Uterus (tissue), 2 donors: ENCODE measurements around the gene SMIM34.

ENCODE experiments used
- CTCF ChIP-seq, 4 experiments: fragments of 200-600 bp in 2 of 4; fragments of 450-650 bp in 2 of 4; sonication (generic) in 2 of 4; IDR thresholded peaks; one replicate each; pipeline ENCODE4 v1.5.1; 2016 to 2019; ENCODE audit warnings: antibody characterized with exemption in 4 of 4, mild to moderate bottlenecking in 2 of 4, moderate library complexity in 1 of 4
- POLR2A ChIP-seq, 2 donors: fragments of 450-650 bp; IDR thresholded peaks; one replicate each; pipeline ENCODE4 v1.6.1; 2016; ENCODE audit warnings: antibody characterized with exemption in 2 of 2, mild to moderate bottlenecking in 1 of 2, moderate library complexity in 1 of 2

- TF ChIP-seq POLR2A (IDR thresholded peaks at IDR 0.05) = no peak
- TF ChIP-seq CTCF (IDR thresholded peaks at IDR 0.05) = no peak
Measured at GRCh38 chr21:34369741-34370140, 54.0 kb downstream of the SMIM34 start.
